Neural progenitor cell (in vitro differentiated cells): Measurements from ENCODE around the gene TSPEAR.

ENCODE experiments used
- EZH2 ChIP-seq: fragments of 200-600 bp; sonication (generic); IDR thresholded peaks from 2 replicates; pipeline ENCODE4 v1.6.1; 2017; ENCODE audit warnings: antibody characterized with exemption, mild to moderate bottlenecking, moderate library complexity
- TF ChIP-seq, protein P1 (sequence below): fragments of 200-600 bp; sonication (generic); IDR thresholded peaks from 2 replicates; pipeline ENCODE4 v1.5.1; 2017; ENCODE audit warnings: antibody characterized with exemption, mild to moderate bottlenecking

DNA sequence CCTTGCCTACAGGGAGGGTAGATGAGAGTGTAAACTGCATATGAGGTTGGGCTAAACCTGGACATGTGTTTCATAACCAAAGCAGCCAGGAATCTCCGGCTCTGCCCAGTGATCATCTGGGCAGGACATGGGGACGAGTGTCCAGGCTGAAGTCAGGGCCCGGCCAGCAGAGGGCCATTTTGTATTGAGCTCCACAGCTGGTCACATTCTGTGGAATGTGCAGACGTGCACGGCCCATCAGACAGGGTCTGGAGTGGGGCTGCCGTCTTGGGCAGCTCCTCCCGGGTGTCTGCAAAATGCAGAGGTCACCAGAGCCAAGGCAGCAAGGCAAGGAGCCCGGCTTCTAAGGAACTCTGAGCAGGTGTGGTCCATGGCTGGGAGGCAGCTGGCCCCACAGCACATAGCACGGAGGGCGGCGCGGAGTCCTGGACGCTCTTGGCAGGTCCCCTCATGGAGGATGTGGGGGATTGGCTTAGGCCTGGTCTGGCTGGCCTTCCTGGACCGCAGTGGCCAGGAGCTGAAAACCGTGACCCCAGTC is 249.8 kb downstream of the TSPEAR start:
- TF ChIP-seq EZH2, result no peak
- TF ChIP-seq, protein P1, sequence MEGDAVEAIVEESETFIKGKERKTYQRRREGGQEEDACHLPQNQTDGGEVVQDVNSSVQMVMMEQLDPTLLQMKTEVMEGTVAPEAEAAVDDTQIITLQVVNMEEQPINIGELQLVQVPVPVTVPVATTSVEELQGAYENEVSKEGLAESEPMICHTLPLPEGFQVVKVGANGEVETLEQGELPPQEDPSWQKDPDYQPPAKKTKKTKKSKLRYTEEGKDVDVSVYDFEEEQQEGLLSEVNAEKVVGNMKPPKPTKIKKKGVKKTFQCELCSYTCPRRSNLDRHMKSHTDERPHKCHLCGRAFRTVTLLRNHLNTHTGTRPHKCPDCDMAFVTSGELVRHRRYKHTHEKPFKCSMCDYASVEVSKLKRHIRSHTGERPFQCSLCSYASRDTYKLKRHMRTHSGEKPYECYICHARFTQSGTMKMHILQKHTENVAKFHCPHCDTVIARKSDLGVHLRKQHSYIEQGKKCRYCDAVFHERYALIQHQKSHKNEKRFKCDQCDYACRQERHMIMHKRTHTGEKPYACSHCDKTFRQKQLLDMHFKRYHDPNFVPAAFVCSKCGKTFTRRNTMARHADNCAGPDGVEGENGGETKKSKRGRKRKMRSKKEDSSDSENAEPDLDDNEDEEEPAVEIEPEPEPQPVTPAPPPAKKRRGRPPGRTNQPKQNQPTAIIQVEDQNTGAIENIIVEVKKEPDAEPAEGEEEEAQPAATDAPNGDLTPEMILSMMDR, result peak; percentile 42
